ENCODE results near the gene C1orf52. TPM values are rescaled to one million over a fixed set of nuclear protein-coding genes. Genes with fewer than 3 reads are reported as not detected.

Gene C1orf52
- total and polyA plus RNA-seq, 2 of the 13 experiments (the other 11 are each of a cell fraction or from before 2014, with no cell fraction given): 19.4 to 27.4 TPM

DNA sequence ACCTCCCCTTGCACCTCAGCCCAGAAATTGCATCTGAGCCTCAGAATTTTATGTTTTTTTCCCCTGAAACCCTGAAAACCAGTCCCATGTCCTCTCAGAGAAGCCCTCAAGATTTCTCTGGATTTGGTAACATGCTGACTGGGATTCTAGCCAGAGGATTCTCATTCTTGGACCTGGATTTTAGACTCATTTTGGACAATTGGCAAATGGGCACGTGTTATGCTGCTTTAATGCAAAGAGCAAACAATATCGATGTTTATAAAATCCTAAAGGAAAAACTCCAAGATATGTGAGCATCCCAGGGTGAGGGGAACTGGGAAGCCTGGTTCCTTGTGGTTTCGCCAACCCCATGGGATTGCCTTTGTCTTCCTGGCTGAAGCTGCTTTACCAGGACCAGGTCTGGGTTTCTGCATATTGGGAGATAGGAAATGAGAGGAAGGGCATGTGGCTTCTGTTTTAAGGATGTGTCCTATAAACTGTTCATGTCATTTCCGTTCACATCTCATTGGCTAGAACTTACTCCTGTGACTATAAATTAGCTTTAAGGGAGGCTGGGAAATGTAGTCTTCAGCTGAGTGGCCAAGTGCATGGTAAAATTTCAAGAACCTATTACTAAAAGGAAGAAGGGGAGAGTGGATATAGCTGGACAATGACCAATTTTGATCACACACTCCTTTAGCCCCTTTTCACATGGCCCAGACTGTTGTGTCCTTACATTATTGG lies 44.1 kb upstream of the C1orf52 start (continued):
- TF ChIP-seq, protein P1, sequence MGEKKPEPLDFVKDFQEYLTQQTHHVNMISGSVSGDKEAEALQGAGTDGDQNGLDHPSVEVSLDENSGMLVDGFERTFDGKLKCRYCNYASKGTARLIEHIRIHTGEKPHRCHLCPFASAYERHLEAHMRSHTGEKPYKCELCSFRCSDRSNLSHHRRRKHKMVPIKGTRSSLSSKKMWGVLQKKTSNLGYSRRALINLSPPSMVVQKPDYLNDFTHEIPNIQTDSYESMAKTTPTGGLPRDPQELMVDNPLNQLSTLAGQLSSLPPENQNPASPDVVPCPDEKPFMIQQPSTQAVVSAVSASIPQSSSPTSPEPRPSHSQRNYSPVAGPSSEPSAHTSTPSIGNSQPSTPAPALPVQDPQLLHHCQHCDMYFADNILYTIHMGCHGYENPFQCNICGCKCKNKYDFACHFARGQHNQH (CRISPR knock-in tag; IDR thresholded peaks at IDR 0.05): no peak
- no peak for TF ChIP-seq KLF13 (CRISPR knock-in tag; IDR thresholded peaks at IDR 0.05)

DNA sequence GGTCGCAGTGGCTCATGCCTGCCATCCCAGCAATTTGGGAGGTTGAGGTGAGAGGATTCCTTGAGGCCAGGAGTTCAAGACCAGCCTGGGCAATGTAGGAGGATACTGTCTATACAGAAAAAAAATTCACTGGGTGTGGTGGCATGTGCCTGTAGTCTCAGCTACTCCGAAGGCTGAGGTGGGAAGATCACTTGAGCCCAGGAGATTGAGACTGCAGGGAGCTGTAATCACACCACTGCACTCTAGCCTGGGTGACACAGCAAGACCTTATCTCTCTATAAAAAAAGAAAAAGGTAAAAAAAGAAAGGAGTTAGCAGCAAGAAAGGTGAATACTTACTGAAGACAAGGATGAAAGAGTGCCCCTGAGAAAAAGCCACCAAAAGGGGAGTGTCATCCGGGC lies 40.7 kb upstream of the C1orf52 start:
- ATAC-seq: no peak
- TF ChIP-seq, protein P2, sequence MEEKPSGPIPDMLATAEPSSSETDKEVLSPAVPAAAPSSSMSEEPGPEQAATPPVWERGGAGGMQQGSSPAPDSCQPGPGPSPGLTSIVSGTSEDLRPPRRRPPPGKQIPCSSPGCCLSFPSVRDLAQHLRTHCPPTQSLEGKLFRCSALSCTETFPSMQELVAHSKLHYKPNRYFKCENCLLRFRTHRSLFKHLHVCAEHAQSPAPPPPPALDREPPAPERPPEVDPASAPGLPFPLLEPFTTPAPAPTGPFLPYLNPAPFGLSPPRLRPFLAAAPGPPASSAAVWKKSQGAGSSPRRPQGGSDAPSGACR (CRISPR knock-in tag; IDR thresholded peaks at IDR 0.05): no peak
- TF ChIP-seq POLR2G (IDR thresholded peaks at IDR 0.05; ENCODE audit: low read depth, low read length) (no peak), SAP130 (CRISPR knock-in tag; IDR thresholded peaks at IDR 0.05; ENCODE audit: low read depth) (no peak), ZNF430 (CRISPR knock-in tag; IDR thresholded peaks at IDR 0.05) (no peak), SIN3A (IDR thresholded peaks at IDR 0.05; ENCODE audit: borderline replicate concordance, low read depth, low read length) (no peak), CEBPG (CRISPR knock-in tag; IDR thresholded peaks at IDR 0.05) (no peak), ARNT2 (CRISPR knock-in tag; IDR thresholded peaks at IDR 0.05; ENCODE audit: low read depth) (no peak)

More for the DNA sequence above, 40.7 kb upstream of the C1orf52 start:
- no peaks in the 10 kb centered on the region for H3K9me3 ChIP-seq (ENCODE audit: low read length)
- no peak overlapping the region for H2AFZ ChIP-seq (ENCODE audit: low read length)
- CTCF ChIA-PET (ENCODE audit: low intra/inter-chr PET ratio, low total read pairs): no interaction called here
- no peak overlapping the region for H3K4me3 ChIP-seq (replicated peaks in 1 of 3; ENCODE audit: insufficient read depth in 1 of 3, low read depth in 2 of 3, low read length in 3 of 3)
- H3K9ac ChIP-seq (ENCODE audit: insufficient read depth, low read depth, low read length): no peak overlapping the region
- in situ Hi-C loops (cut with HindIII; ENCODE audit: extremely low pct_ligation_motif_present, low pct_unique_long_range_greater_than_20kb): loop anchor here (10.0 kb wide), 1 partner anchor 585 kb away; no protein-coding TSS in a partner anchor
- H3K27ac ChIP-seq (ENCODE audit: extremely low read length, insufficient read depth, low read length): no peak overlapping the region
- peaks cover 20% of the 10 kb centered on the region for H3K4me1 ChIP-seq (ENCODE audit: insufficient read depth, low read length)
- H4K20me1 ChIP-seq (ENCODE audit: insufficient read depth, low read length): no peaks in the 10 kb centered on the region
- DNase-seq (ENCODE audit: low spot score) (no peak), FAIRE-seq (no peak)
- 51% methylated on average over 3 of the region's 3 CpGs for WGBS (ENCODE audit: low lambda C conversion rate)
- POLR2A ChIA-PET: no interaction called here
- BruUV-seq (replicated peaks): no TSS peak
- H3K4me2 ChIP-seq (ENCODE audit: low read depth, low read length): no peak overlapping the region
- H3K36me3 ChIP-seq (replicated peaks in 1 of 2; ENCODE audit: control insufficient read depth in 1 of 2, insufficient read depth in 2 of 2, low read length in 2 of 2): no peaks in the 10 kb centered on the region
- 0 out of 5 replicates have a peak, but pooled peaks cover 0 to 4% of the 10 kb centered on the region in 2 experiments for H3K27me3 ChIP-seq (ENCODE audit: control insufficient read depth in 1 of 2, insufficient read depth in 2 of 2, low read length in 2 of 2)
- intact Hi-C loops (cut with micrococcal nuclease; ENCODE audit: unreplicated experiment): loop anchor here (10.0 kb wide), 1 partner anchor 585 kb away; no protein-coding TSS in a partner anchor
- H3K79me2 ChIP-seq (ENCODE audit: insufficient read depth, low read length): no peaks in the 10 kb centered on the region

Data from HepG2 (cell line).